T-cell (primary cell): ENCODE data around the gene KANSL1. TPM values are rescaled to one million over a fixed set of nuclear protein-coding genes. Genes with fewer than 3 reads are reported as not detected.

ENCODE experiments used
- ATAC-seq, 4 experiments: fragments of 200-7000 bp in 3 of 4; fragments of 150-1000 bp in 1 of 4; cut with Tn5 transposase; replicated peaks in 1 of 4; 1 replicate in 3 of 4; 2 replicates in 1 of 4; pipeline ENCODE4 v1.10.0; 2021; ENCODE audit warnings: moderate library complexity in 3 of 4, mild to moderate bottlenecking in 2 of 4, moderate number of reproducible peaks in 1 of 4
- CTCF ChIA-PET, 2 donors: fragments of 300-600 bp; sonication (Branson Sonifier 250); formaldehyde crosslinking; loops; one replicate each; lab custom pipeline; 2022; ENCODE audit warnings: antibody characterized with exemption in 2 of 2; lab: Charles Lee
- POLR2A ChIA-PET, 2 donors: fragments of 300-600 bp; sonication (Branson Sonifier 250); formaldehyde crosslinking; loops; one replicate each; lab custom pipeline; 2022; ENCODE audit warnings: antibody characterized with exemption in 2 of 2; lab: Charles Lee
- DNase-seq, 35 experiments: peaks; one replicate each; pipeline versions ENCODE4 v3.0.0 to v3.0.0-alpha.2; 2013 to 2023
- H3K27ac ChIP-seq: one replicate; pipeline ENCODE4 v1.5.1; 2013; ENCODE audit warnings: low read length
- H3K27me3 ChIP-seq, 2 experiments: replicated peaks in 1 of 2; 1 replicate in 1 of 2; 2 replicates in 1 of 2; pipeline versions ENCODE4 v1.6.1 to v1.7.0; 2013; ENCODE audit warnings: low read length in 1 of 2, mixed read lengths in 1 of 2; ENCODE audit not compliant: control insufficient read depth in 2 of 2, insufficient read depth in 2 of 2; ENCODE audit errors: extremely low read depth in 1 of 2
- H3K36me3 ChIP-seq, 2 donors: 1 replicate in 1 of 2; 2 replicates in 1 of 2; pipeline versions ENCODE4 v1.6.1 to v1.7.0; 2013; ENCODE audit warnings: low read length in 1 of 2; ENCODE audit not compliant: control insufficient read depth in 2 of 2, insufficient read depth in 1 of 2; ENCODE audit errors: extremely low read depth in 1 of 2
- H3K4me1 ChIP-seq, 2 experiments: 1 replicate in 1 of 2; 2 replicates in 1 of 2; pipeline versions ENCODE4 v1.6.1 to v1.7.0; 2013; ENCODE audit warnings: low read length in 2 of 2, mixed read lengths in 1 of 2; ENCODE audit not compliant: insufficient read depth in 2 of 2, control insufficient read depth in 1 of 2; ENCODE audit errors: extremely low read depth in 1 of 2
- H3K4me3 ChIP-seq, 2 donors: 1 replicate in 1 of 2; 2 replicates in 1 of 2; pipeline versions ENCODE4 v1.5.1 to v1.7.0; 2013; ENCODE audit warnings: mild to moderate bottlenecking in 2 of 2, low read length in 1 of 2, moderate library complexity in 1 of 2; ENCODE audit not compliant: control insufficient read depth in 1 of 2; ENCODE audit errors: extremely low read depth in 1 of 2
- H3K9me3 ChIP-seq: 2 replicates; pipeline ENCODE4 v1.7.0; 2013
- H3K27ac Mint-ChIP-seq, 2 donors: one replicate each; pipeline ENCODE4 v1.8.0; 2020 to 2021; ENCODE audit warnings: mild to moderate bottlenecking in 2 of 2, mixed read lengths in 2 of 2
- H3K27me3 Mint-ChIP-seq, 2 donors: one replicate each; pipeline ENCODE4 v1.8.0; 2021 to 2022; ENCODE audit warnings: mixed read lengths in 2 of 2
- H3K36me3 Mint-ChIP-seq: one replicate; pipeline ENCODE4 v1.8.0; 2021; ENCODE audit warnings: mixed read lengths
- H3K4me1 Mint-ChIP-seq, 3 donors: one replicate each; pipeline ENCODE4 v1.8.0; 2020 to 2022; ENCODE audit warnings: mixed read lengths in 3 of 3, mild to moderate bottlenecking in 1 of 3
- H3K4me3 Mint-ChIP-seq, 3 donors: one replicate each; pipeline ENCODE4 v1.8.0; 2020 to 2022; ENCODE audit warnings: mild to moderate bottlenecking in 3 of 3, mixed read lengths in 3 of 3, moderate library complexity in 3 of 3
- H3K9me3 Mint-ChIP-seq, 3 donors: one replicate each; pipeline ENCODE4 v1.8.0; 2020 to 2022; ENCODE audit warnings: mixed read lengths in 3 of 3
- whole genome bisulfite sequencing: methylation state at CpG from one replicate; pipeline ENCODE4 v1.1.5; 2013; ENCODE audit warnings: missing lambda C conversion rate; ENCODE audit not compliant: insufficient coverage; 5-methylcytosine and 5-hydroxymethylcytosine counted together
- total RNA-seq, 35 experiments: library from RNA in 6 of 35; stranded (reverse) in 6 of 35; fragments of 120-200 nt in 1 of 35; gene quantifications; one replicate each; pipeline versions ENCODE4 v1.2.1 to v1.2.4 and lab custom pipeline; 2013 to 2026

KANSL1 gene
- total RNA-seq, 5 donors from 2014 or later (not counting 1 experiment from before 2014, with no cell fraction given) = 113 to 301 (median 160) TPM

- no peak overlapping the region for H3K27ac ChIP-seq
Observed at GRCh38 chr17:46071796-46072195, 121.4 kb downstream of the KANSL1 start.

DNA sequence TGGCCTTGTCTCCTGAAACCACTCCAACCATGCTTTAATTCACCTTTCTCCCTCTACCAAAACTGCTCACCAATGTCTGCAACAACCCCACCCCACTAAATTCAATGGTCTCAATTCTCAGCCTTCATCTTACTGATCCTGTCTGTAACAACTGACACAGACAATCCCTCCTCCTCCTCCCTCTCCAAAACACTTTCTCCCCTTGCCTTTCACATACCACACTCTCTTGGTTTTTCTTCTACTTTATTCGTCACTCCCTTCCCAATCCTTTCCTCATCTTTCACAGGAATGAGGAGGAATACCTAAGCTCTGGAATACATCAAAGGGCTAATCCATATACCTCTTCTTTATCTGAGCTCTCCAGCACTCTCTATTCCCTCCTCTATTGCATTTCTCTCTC is 128.8 kb downstream of the KANSL1 start:
- Mint-ChIP-seq H3K4me1 (peaks cover 24 to 29% (median 24%) of the 10 kb centered on the region in 3 donors), H3K27me3 (no peaks in the 10 kb centered on the region), H3K27ac (peak overlapping the region; percentile 48 to 54), H3K9me3 (no peaks in the 10 kb centered on the region), H3K36me3 (peaks cover 38% of the 10 kb centered on the region), H3K4me3 (no peak overlapping the region)
- H3K27me3 ChIP-seq = no peaks in the 10 kb centered on the region
- no peaks in the 10 kb centered on the region for H3K9me3 ChIP-seq
- 89% methylated on average over 1 of the region's 1 CpG for WGBS
- H3K27ac ChIP-seq = no peak overlapping the region
- H3K4me3 ChIP-seq = no peak overlapping the region
- DNase-seq (no peak), ATAC-seq (no peak)
- ChIA-PET CTCF (no interaction called here), POLR2A (interaction anchor here in 1 of 2 donors (0.6 kb wide), 1 partner anchor 37 kb away, joined by 6 read pairs; no protein-coding TSS in a partner anchor)
- peaks cover 6 to 50% of the 10 kb centered on the region in 2 donors for H3K36me3 ChIP-seq
- H3K4me1 ChIP-seq = no peaks in the 10 kb centered on the region

More at GRCh38 chr17:46071796-46072195, 121.4 kb downstream of the KANSL1 start:
- H3K27me3 Mint-ChIP-seq = no peaks in the 10 kb centered on the region
- no peaks in the 10 kb centered on the region for H3K9me3 Mint-ChIP-seq
- Histone ChIP-seq H3K9me3 (no peaks in the 10 kb centered on the region), H3K27me3 (no peaks in the 10 kb centered on the region), H3K4me3 (no peak overlapping the region), H3K4me1 (no peaks in the 10 kb centered on the region), H3K36me3 (peaks cover 0 to 16% of the 10 kb centered on the region in 2 donors)
- POLR2A ChIA-PET = interaction anchor here in 1 of 2 donors (0.7 kb wide), 1 partner anchor 84 kb away, joined by 5 read pairs; no protein-coding TSS in a partner anchor
- H3K4me1 Mint-ChIP-seq = peaks cover 45 to 55% (median 49%) of the 10 kb centered on the region in 3 donors
- H3K36me3 Mint-ChIP-seq = peaks cover 22% of the 10 kb centered on the region
- no CpG with 5 or more reads among the region's 5 CpGs for WGBS
- CTCF ChIA-PET = interaction anchor here in 1 of 2 donors (1.0 kb wide), 1 partner anchor 12 kb away, joined by 4 read pairs; no protein-coding TSS in a partner anchor
- H3K27ac Mint-ChIP-seq = peak overlapping the region; percentile 12 to 13
- no peak for DNase-seq
- ATAC-seq = no peak
- H3K4me3 Mint-ChIP-seq = no peak overlapping the region

- Mint-ChIP-seq H3K27ac (peak overlapping the region in 1 of 2 donors; percentile 4), H3K36me3 (peaks cover 40% of the 10 kb centered on the region)
- H3K36me3 ChIP-seq = peaks cover 6 to 56% of the 10 kb centered on the region in 2 donors
Observed at GRCh38 chr17:46063241-46063640, 130.0 kb downstream of the KANSL1 start.

DNA sequence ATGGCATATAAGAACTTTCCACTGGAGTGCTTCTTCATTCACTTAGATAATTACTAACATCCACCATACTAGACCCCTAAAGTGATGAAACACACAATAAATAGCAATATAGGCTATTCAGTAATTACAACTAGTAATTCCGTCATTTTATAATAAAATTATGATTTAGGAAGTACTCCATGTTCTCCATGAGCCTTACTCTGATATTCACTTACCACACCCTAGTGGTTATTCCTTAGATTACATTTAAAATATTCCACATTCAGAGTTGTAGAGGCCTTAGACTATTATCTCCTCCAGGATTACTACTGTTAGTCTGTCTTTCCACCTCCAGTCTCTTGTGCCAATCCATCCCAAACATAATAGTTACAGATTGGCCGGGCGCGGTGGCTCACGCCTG is 131.8 kb downstream of the KANSL1 start:
- H3K9me3 Mint-ChIP-seq = no peaks in the 10 kb centered on the region
- Histone ChIP-seq H3K4me1 (no peaks in the 10 kb centered on the region), H3K4me3 (no peak overlapping the region), H3K36me3 (peaks cover 5 to 53% of the 10 kb centered on the region in 2 donors), H3K27me3 (no peaks in the 10 kb centered on the region), H3K27ac (no peak overlapping the region), H3K9me3 (no peaks in the 10 kb centered on the region)
- H3K27me3 Mint-ChIP-seq = no peaks in the 10 kb centered on the region
- no peak overlapping the region for H3K4me3 Mint-ChIP-seq
- peaks cover 43 to 49% (median 45%) of the 10 kb centered on the region in 3 donors for H3K4me1 Mint-ChIP-seq
- 100% methylated on average over 4 of the region's 5 CpGs for WGBS
- ATAC-seq (peak in 1 of 4 experiments; percentile 44), DNase-seq (no peak)
- H3K27ac Mint-ChIP-seq = no peak overlapping the region
- peaks cover 26% of the 10 kb centered on the region for H3K36me3 Mint-ChIP-seq
- POLR2A ChIA-PET = no interaction called here
- CTCF ChIA-PET = interaction anchor here (0.7 to 1.2 kb wide), 2 partner anchors 10 to 126 kb away, joined by 3 to 7 read pairs; no protein-coding TSS in a partner anchor

More at GRCh38 chr17:46063241-46063640, 130.0 kb downstream of the KANSL1 start:
- no peaks in the 10 kb centered on the region for H3K27me3 ChIP-seq
- no peaks in the 10 kb centered on the region for H3K9me3 Mint-ChIP-seq
- POLR2A ChIA-PET = no interaction called here
- H3K9me3 ChIP-seq = no peaks in the 10 kb centered on the region
- no peak overlapping the region for H3K4me3 ChIP-seq
- no peak overlapping the region for H3K27ac ChIP-seq
- no peak overlapping the region for H3K4me3 Mint-ChIP-seq
- ATAC-seq = no peak
- peaks cover 34 to 41% (median 36%) of the 10 kb centered on the region in 3 donors for H3K4me1 Mint-ChIP-seq
- no peak for DNase-seq
- WGBS = 60% methylated on average over 1 of the region's 2 CpGs
- H3K27me3 Mint-ChIP-seq = no peaks in the 10 kb centered on the region
- CTCF ChIA-PET = interaction anchor here in 1 of 2 donors (0.6 to 1.6 kb wide), 3 partner anchors 19 to 967 kb away, joined by 3 to 7 read pairs (median 3); no protein-coding TSS in a partner anchor
- H3K4me1 ChIP-seq = no peaks in the 10 kb centered on the region

DNA sequence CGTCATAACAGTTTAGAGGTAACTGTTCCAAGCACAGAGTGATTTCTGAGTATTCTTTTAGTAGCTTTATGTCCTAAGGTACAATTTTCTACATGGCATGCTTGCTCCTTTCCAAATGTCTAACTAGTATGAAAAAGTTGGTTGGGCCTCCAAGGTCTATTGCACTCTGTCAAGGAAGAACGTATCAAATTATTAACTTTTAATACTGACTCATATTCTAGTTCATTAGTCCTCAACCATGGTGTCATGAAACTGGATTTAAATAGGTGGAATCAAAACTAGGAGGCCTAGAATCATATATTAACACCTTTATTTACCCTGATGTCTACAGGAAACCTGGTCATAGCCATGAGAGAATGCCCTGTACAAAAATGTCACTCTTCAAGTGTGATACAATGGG is 132.8 kb downstream of the KANSL1 start:
- WGBS = no CpG with 5 or more reads among the region's 2 CpGs
- no peak overlapping the region for H3K4me3 ChIP-seq
- H3K9me3 ChIP-seq = no peaks in the 10 kb centered on the region
- H3K4me1 ChIP-seq = no peaks in the 10 kb centered on the region
- Mint-ChIP-seq H3K36me3 (peaks cover 19% of the 10 kb centered on the region), H3K27ac (peak overlapping the region; percentile 19 to 34), H3K9me3 (no peaks in the 10 kb centered on the region), H3K4me3 (no peak overlapping the region), H3K27me3 (no peaks in the 10 kb centered on the region), H3K4me1 (peaks cover 44 to 50% (median 46%) of the 10 kb centered on the region in 3 donors)
- ATAC-seq (no peak), DNase-seq (no peak)
- ChIA-PET POLR2A (interaction anchor here in 1 of 2 donors (0.7 kb wide), 1 partner anchor 94 kb away, joined by 3 read pairs; no protein-coding TSS in a partner anchor), CTCF (interaction anchor here in 1 of 2 donors (0.6 to 1.3 kb wide), 3 partner anchors 16 to 152 kb away, joined by 3 to 5 read pairs (median 3); partner anchors contain the start of gene KANSL1)
- no peak overlapping the region for H3K27ac ChIP-seq
- no peaks in the 10 kb centered on the region for H3K27me3 ChIP-seq
- peaks cover 0 to 49% of the 10 kb centered on the region in 2 donors for H3K36me3 ChIP-seq

GRCh38 chr17:46059486-46059885 is 133.7 kb downstream of the KANSL1 start:
- peaks cover 43 to 51% (median 45%) of the 10 kb centered on the region in 3 donors for H3K4me1 Mint-ChIP-seq
- no peak for DNase-seq
- H3K27ac Mint-ChIP-seq = peak overlapping the region; percentile 31 to 68
- WGBS = no CpG with 5 or more reads among the region's 6 CpGs
- H3K27me3 Mint-ChIP-seq = no peaks in the 10 kb centered on the region
- ChIA-PET CTCF (interaction anchor here in 1 of 2 donors (0.6 to 2.0 kb wide), 6 partner anchors 9 to 194 kb away, joined by 3 to 7 read pairs (median 3); partner anchors contain the start of gene KANSL1), POLR2A (interaction anchor here (0.6 to 0.7 kb wide), 2 partner anchors 41 to 900 kb away, joined by 7 to 9 read pairs; no protein-coding TSS in a partner anchor)
- H3K36me3 Mint-ChIP-seq = peaks cover 16% of the 10 kb centered on the region
- H3K27me3 ChIP-seq = no peaks in the 10 kb centered on the region
- H3K36me3 ChIP-seq = peaks cover 0 to 42% of the 10 kb centered on the region in 2 donors
- H3K9me3 ChIP-seq = no peaks in the 10 kb centered on the region
- no peaks in the 10 kb centered on the region for H3K4me1 ChIP-seq
- H3K27ac ChIP-seq = no peak overlapping the region
- no peak overlapping the region for H3K4me3 Mint-ChIP-seq
- ATAC-seq = no peak
- no peak overlapping the region for H3K4me3 ChIP-seq
- H3K9me3 Mint-ChIP-seq = no peaks in the 10 kb centered on the region
